Measurements from ENCODE around the gene KRT222. TPM values are rescaled to one million over a fixed set of nuclear protein-coding genes. Genes with fewer than 3 reads are reported as not detected.
A peak's percentile ranks its signal among the peaks of the same experiment; 100 is the strongest.

Gene KRT222
- total RNA-seq, 1 donor from 2014 or later = 1.3 TPM

- no peak for ATAC-seq
- no peak for TF ChIP-seq CTCF (IDR thresholded peaks at IDR 0.05)
Observed at GRCh38 chr17:40702271-40702670, 37.3 kb upstream of the KRT222 start.

GRCh38 chr17:40699853-40700252 lies 34.9 kb upstream of the KRT222 start:
- H3K27me3 ChIP-seq (ENCODE audit: low read depth) = no peaks in the 10 kb centered on the region
- no peaks in the 10 kb centered on the region for H3K36me3 ChIP-seq
- intact Hi-C loops (cut with DNase I) = no loop called here
- no peaks in the 10 kb centered on the region for H3K9me3 ChIP-seq
- peaks cover 12% of the 10 kb centered on the region for H3K4me1 ChIP-seq
- H3K4me3 ChIP-seq = no peak overlapping the region
- no peak for ATAC-seq
- H3K27ac ChIP-seq = no peak overlapping the region
- DNase-seq = no peak
- TF ChIP-seq CTCF (IDR thresholded peaks at IDR 0.05) = no peak

More at GRCh38 chr17:40702271-40702670, 37.3 kb upstream of the KRT222 start:
- DNase-seq = no peak
- no peak overlapping the region for H3K27ac ChIP-seq
- no peaks in the 10 kb centered on the region for H3K36me3 ChIP-seq
- peaks cover 3% of the 10 kb centered on the region for H3K4me1 ChIP-seq
- intact Hi-C loops (cut with DNase I) = no loop called here
- no peaks in the 10 kb centered on the region for H3K9me3 ChIP-seq
- no peaks in the 10 kb centered on the region for H3K27me3 ChIP-seq (ENCODE audit: low read depth)
- no peak overlapping the region for H3K4me3 ChIP-seq

GRCh38 chr17:40699371-40699770 lies 34.4 kb upstream of the KRT222 start:
- intact Hi-C loops (cut with DNase I) = no loop called here
- Histone ChIP-seq H3K36me3 (no peaks in the 10 kb centered on the region), H3K9me3 (no peaks in the 10 kb centered on the region), H3K27ac (no peak overlapping the region), H3K4me3 (no peak overlapping the region), H3K27me3 (ENCODE audit: low read depth) (no peaks in the 10 kb centered on the region), H3K4me1 (peaks cover 12% of the 10 kb centered on the region)
- ATAC-seq (no peak), DNase-seq (no peak)
- no peak for TF ChIP-seq CTCF (IDR thresholded peaks at IDR 0.05)

- Histone ChIP-seq H3K4me1 (peaks cover 12% of the 10 kb centered on the region), H3K4me3 (no peak overlapping the region), H3K9me3 (no peaks in the 10 kb centered on the region), H3K27ac (no peak overlapping the region), H3K36me3 (no peaks in the 10 kb centered on the region), H3K27me3 (ENCODE audit: low read depth) (no peaks in the 10 kb centered on the region)
- intact Hi-C loops (cut with DNase I) = no loop called here
- TF ChIP-seq CTCF (IDR thresholded peaks at IDR 0.05) = no peak
- ATAC-seq (no peak), DNase-seq (no peak)
Observed at GRCh38 chr17:40697297-40697696, 32.3 kb upstream of the KRT222 start.

DNA sequence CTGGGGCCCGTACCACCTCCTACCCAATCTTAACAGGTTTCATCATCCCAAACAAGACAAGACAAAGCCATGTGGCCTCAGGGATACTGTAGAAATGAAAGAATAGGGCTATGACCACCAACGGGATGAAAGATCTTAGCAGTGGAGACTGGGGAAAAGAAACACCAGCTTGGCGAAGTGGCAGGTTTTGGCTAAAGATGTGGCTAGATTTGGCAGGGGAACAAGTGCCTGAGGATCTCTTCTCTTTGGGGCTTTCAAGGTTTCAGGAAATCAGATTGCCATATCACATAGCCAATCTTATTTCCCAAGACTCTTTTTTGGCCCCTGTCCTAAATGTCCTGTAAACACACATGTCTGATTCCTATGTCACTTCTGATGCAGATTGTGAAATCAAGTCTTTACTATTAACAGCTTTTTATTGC lies 31.7 kb upstream of the KRT222 start:
- Histone ChIP-seq H3K27me3 (ENCODE audit: low read depth) (no peaks in the 10 kb centered on the region), H3K27ac (no peak overlapping the region), H3K36me3 (no peaks in the 10 kb centered on the region), H3K4me1 (peaks cover 12% of the 10 kb centered on the region), H3K4me3 (no peak overlapping the region), H3K9me3 (no peaks in the 10 kb centered on the region)
- intact Hi-C loops (cut with DNase I) = no loop called here
- TF ChIP-seq CTCF (IDR thresholded peaks at IDR 0.05) = no peak
- DNase-seq (no peak), ATAC-seq (peak; percentile 56 to 62)

Measured in lower lobe of right lung (tissue), 2 donors.